OCI-M1 (cell line): ENCODE results near the gene SND1.

ENCODE experiments used
- DNase-seq: peaks from one replicate; lab custom pipeline; 2025; lab: John Stamatoyannopoulos, UW

Gene SND1

DNA sequence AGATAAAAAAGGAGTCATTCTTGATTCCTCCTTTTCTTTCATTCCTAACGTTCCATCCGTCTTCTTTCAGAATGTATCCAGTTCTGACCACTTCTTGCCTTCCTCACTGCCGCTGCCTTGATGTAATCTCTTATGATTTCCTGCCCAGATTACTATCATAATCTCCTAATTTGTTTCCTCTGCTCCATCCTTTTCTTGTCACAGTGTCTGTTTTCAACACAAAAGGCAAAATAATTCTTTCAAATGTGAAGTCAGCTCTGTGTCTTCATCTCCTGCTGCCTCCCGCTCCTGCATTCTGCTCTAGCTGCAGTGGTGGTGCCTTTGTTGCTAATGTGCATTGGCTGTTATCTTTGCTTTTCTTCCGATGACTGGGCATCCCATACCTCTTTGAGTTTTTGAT, 150.9 kb downstream of the SND1 start:
- DNase-seq: no peak

DNA sequence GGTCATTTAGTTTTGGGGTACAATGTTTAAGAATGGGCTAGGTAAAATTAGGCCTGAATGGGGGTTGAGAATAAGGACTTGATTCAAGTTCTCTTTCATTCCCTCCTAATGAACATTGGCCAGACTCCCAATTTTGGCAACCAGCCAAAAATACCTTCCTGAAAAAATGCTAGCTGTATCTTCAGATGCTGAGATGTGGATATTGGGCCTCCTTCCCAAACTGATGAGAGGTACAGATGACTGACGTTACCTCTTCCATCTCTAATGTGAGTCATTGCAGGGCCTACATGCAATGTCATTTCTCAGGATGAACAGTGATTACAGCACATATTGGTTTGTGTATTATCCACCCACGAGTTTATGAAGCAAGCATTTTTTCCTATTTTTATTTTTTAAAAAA, 151.6 kb downstream of the SND1 start:
- no peak for DNase-seq

DNA sequence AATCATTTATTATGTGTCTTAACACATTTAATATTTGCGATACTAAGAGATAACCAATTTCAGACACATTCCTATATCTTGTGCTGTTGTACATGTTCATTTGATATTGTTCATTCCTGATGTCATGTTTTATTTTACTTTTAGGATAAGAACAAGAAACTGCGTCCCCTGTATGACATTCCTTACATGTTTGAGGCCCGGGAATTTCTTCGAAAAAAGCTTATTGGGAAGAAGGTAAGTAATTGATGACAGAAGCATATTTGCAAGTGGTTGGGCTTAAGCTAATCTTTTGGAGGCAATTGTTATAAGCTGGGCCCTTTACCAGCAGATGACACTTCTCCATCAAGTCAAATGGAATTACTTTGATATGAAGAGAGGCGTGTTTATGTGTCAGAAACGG, 155.3 kb downstream of the SND1 start:
- DNase-seq: no peak

DNA sequence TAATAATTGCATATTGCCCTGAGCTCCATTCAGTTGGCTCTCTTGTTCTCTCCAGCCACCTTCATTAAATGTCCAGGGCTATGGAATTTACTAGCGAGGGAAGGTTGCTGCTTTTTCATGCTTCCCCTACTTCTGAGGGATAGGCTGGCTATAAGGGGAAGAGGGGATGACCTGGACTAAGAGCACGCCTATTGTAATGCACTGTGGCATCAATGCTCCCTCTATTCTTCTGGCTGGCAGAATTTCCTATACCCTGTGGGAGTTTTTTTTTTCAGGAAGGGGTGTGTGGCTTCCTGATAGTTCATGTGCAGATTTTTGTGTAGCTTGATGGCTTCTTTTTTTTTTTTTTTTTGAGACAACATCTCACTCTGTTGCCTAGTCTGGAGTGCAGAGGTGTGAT, 155.8 kb downstream of the SND1 start:
- DNase-seq: no peak

DNA sequence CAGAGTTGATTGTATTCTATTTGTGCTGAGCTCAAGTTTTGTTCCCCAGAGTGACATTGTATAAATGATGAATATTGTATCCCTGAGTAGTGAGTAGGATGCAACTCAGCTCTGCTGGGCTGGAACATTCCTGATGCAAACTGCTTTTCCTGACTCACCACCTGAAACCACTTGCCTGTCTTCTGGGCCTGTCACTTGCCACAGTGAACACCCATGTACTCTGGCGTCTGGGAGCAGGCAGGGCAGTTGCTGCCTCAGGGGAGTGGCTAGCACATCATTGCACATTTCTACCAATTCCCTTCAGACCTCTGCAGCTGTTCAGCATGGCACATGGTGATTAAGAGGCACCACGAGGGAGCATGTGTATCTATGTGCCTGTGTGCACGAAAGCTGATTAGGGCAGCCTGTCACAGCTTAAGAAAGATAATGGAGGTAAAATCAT, 157.3 kb downstream of the SND1 start:
- peak; percentile 65 for DNase-seq

- DNase-seq: no peak
Measured at GRCh38 chr7:127810113-127810512, 158.1 kb downstream of the SND1 start.

DNA sequence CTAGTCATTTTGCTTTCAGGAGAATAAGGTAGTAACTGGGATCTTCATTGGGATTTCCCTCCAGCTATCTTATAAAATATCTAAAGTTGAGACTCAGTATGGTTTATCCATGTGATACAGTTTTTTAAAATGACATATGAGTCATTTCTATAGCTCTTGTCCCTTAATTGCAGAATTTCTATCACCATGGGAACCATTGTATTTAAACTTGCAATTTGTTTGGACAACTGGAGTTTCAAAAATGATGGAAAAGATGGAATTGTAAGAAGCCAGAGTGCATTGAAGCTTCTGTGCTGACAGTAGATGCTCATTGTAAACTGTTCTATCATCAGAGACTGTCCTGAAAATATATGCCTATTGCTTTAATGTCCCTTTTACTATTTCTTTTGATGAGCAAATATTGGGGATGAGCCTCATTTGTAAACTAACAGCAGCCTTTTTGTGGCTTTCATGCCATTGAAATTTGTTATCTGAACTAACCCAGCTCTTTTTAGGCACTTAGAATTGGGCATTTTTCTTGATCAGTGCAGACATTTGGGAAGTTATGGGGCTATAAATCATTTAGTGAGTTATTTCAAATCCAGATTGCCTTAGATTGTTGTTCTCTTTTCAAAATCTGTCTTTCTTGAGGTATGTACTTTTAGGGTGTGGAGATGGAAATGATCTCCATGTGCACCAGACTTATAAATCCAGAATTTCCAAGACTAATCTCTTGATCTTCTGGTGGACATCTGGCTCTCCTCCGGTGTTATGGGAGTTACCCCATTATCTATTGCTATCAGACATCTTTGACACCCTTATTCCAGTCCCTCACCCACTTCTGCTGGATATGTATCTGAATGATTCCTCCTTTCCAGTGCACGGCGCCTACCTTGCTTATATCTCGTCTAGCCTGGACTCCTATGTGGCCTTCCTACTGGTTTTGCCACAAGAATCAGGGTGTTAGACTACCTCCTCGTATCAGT, 159.0 kb downstream of the SND1 start:
- DNase-seq: no peak

DNA sequence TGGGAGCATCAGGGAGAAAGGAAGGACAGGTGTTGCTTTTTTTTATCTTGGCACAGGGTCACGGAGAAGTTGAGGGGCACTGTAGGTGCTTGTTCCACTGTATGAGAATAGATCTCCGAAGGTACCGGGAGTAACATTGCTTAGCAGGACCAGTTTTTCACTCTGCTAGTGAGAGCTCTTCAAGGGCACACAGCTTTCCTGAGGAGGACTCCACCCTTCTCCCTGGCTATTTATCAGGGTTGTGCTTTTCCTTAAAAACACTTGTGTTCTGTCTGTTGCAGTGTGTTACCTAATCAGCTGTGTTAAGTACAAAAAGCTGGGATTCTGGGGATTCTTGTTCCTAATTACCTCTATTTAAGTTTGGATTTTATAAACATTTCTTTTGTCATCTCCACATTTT, 160.5 kb downstream of the SND1 start:
- no peak for DNase-seq

GRCh38 chr7:127813991-127814541, 162.1 kb downstream of the SND1 start:
- no peak for DNase-seq

- DNase-seq: no peak
Measured at GRCh38 chr7:127815631-127816145, 163.7 kb downstream of the SND1 start.

DNA sequence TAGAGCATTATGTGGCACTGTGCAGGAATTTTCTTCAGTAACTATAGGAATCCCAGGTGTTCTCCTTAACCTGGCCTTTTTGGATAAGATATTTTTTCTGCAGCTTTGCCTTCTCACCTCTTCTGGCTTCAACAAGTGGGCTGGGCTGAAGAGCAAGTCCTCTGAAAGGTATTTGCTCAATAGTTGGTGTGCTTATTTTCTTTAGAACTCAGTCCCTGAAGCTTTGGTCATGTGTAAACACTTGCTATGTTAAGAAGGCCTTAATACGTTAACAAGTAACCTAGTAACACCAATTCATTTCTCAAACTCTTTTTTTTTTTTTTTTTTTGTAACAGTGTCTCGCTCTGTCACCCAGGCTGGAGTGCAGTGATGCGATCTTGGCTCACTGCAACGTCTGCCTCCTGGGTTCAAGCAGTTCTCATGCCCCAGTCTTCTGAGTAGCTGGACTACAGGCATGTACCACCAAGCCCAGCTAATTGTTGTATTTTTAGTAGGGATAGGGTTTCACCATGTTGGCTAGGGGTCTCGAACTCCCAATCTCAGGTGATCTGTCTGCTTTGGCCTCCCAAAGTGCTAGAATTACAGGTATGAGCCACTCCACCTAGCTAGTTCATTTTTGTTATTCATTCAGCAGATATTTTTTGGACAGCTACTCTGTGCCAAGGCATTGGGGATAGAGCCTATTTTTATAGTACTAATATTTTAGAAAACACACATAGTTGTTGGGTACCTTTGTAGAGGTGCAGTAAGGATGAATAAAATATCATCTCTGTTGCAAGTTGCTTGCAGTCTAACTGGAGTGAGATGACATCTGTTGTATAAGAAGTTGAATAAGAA, 164.6 kb downstream of the SND1 start:
- DNase-seq: no peak

DNA sequence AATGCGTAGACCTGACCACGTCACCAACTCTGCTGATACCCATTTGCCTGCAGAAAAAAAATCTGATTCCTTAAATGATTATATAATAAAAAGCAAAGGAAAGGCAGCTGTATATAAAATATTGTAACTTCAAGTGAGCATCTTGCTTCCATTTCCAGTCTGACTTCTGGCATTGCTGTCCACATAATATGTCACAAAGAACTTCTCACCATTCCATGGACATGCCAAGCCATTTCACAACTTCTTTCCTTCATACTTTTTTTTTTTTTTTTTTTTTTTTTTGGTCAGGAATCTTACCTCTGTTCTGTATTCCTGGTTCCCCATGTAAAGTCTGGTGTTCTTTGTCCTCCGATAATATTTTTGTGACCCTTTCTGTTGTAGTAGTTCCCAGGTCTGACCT, 165.5 kb downstream of the SND1 start:
- DNase-seq: no peak

GRCh38 chr7:127818306-127818705, 166.3 kb downstream of the SND1 start:
- DNase-seq: no peak

DNA sequence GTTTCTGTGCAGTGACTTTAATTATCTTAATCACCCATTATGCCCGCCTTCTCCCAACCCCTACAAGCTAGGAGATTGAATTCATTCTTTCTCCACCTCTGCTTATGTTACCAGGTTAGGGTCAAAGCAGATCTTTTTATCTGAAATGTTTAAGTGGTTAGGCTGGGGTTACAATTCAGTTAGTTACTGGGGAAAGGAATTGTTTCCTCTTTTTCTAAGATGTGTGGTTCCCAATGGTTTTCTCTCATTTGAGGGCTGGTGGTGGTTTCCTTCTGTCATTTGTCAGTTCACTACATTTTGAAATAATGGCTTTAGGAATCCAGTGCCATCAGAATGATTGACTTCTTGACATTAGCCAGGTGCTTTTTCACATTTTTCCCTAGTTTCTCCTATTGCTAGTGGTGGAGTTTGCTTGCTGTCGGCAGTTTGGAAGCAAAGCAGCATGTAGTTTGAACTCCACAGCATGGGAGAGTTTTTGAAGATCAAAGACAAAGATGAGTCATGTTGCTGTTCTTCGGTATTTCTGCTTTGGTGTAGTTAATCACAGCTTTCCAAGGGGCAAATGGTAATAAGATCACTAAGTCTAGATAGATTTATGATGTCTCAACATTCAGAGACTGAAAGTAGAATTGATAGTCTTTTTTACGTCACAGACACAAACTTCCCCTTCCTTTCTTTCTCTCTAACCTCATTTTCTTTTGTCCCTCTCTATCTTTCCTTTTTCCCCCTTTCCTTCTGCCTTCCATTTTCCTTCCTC, 168.2 kb downstream of the SND1 start:
- peak; percentile 68 for DNase-seq

GRCh38 chr7:127820732-127821085, 168.7 kb downstream of the SND1 start:
- DNase-seq: no peak

DNA sequence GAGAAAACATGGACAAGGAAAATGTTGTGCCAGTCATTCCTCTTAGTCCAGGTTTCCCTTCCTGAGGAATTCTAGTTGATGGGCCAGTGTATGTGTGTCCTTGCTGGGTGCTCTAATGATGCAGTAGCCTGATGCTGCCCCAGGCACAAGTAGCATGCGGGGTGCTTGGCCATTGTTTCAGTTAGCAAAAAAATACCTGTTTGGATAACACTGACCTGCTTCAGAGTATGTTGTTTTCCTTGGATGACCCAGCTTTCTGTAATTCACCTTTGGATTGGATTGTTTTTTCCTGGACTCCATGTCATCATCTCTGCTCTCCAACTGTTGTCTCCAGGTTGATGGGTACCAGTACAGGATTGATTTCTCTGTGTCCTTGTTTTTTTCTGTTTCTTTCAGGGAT, 169.2 kb downstream of the SND1 start:
- DNase-seq: no peak

- DNase-seq: peak; percentile 90
Measured at GRCh38 chr7:127822822-127823508, 171.0 kb downstream of the SND1 start.

- DNase-seq: no peak
Measured at GRCh38 chr7:127824682-127825081, 172.7 kb downstream of the SND1 start.

- no peak for DNase-seq
Measured at GRCh38 chr7:127828843-127829500, 177.0 kb downstream of the SND1 start.
